ENCODE measurements around the gene YEATS2. TPM values are rescaled to one million over a fixed set of nuclear protein-coding genes. Genes with fewer than 3 reads are reported as not detected.

YEATS2 gene
- total RNA-seq, 1 donor from 2014 or later: 61.9 TPM

- no peak overlapping the region for H3K4me3 Mint-ChIP-seq
- H3K4me1 Mint-ChIP-seq: peaks cover 7% of the 10 kb centered on the region
- H3K27me3 Mint-ChIP-seq (ENCODE audit: low read depth): no peaks in the 10 kb centered on the region
- no peaks in the 10 kb centered on the region for H3K9me3 Mint-ChIP-seq
- H3K27ac Mint-ChIP-seq (ENCODE audit: unreplicated experiment): no peak overlapping the region
- H3K36me3 Mint-ChIP-seq (ENCODE audit: low read depth): peaks cover 26% of the 10 kb centered on the region
- no peak for DNase-seq (ENCODE audit: low read depth, low spot score)
- no peak for TF ChIP-seq CTCF (conservative IDR thresholded peaks at IDR 0.05)
Observed at GRCh38 chr3:183815563-183815940, 118.0 kb downstream of the YEATS2 start.

DNA sequence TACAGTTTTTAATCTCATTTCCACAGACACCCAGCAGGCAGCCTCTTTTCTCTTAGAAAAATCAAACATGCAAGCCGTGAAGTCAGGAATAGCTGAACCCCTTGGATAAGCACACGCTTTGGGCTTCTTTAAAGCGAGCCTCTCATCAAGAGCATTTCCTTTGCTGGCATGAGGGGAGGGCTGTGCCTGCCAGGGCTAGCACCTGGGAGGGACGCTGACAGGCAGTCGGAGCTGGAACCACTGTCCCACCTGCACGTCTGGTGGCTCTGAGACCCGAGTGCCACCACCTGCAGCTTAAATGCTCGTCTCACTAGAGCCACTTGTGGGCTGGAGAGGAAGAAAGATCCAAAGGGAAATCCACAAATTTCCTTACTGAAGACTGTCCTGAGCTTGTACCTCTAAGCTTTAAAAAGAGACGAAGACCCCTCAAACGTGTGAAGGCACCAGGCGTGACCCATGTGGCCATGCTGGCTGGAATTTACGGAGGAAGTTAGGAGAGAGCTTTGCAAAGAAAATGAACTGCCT lies 118.4 kb downstream of the YEATS2 start:
- H3K36me3 Mint-ChIP-seq (ENCODE audit: low read depth): peaks cover 24% of the 10 kb centered on the region
- H3K27ac Mint-ChIP-seq (ENCODE audit: unreplicated experiment): peak overlapping the region; percentile 5
- no peaks in the 10 kb centered on the region for H3K9me3 Mint-ChIP-seq
- no peak overlapping the region for H3K4me3 Mint-ChIP-seq
- H3K27me3 Mint-ChIP-seq (ENCODE audit: low read depth): no peaks in the 10 kb centered on the region
- DNase-seq (ENCODE audit: low read depth, low spot score): no peak
- H3K4me1 Mint-ChIP-seq: peaks cover 7% of the 10 kb centered on the region
- no peak for TF ChIP-seq CTCF (conservative IDR thresholded peaks at IDR 0.05)

DNA sequence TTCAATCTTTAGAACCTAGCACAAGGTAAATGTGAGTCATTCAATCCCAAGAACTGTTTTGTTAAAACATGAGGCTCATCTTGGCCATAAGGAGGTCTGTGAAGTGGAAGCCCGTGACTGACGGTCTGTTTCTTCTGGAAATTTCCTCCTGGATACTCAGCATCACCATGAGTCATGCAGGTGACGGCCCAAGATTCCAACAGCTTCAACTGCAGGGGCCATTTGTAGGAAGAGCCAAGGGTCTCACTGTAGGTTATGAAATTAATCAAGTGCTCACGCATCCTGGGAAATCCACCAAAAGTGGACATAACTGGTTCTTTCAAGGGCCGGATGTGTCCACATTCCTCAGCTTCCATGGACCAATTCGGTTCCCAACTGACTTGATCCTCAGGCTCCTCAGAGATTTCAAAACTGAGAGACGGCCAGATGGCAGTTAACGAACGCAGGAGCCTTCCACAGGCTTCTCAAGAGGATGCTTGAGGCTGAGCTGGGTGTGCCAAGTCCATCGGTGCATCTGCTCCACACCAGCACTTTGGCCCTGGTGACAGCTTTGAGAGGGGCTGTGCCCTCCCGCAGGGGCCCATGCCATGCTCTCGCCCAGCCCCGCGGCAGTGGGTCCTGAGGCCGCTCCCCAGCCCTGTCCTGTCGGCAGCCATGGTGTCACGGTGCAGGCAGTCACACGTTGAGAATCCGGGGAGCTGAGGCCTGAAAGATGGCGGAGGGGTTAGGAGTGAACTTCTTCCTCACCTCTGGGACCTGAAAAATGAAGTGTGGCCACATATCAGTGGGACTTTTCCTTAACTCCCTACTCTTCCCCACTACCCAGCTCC lies 119.3 kb downstream of the YEATS2 start:
- H3K36me3 Mint-ChIP-seq (ENCODE audit: low read depth): peaks cover 25% of the 10 kb centered on the region
- no peak for TF ChIP-seq CTCF (conservative IDR thresholded peaks at IDR 0.05)
- DNase-seq (ENCODE audit: low read depth, low spot score): no peak
- H3K4me1 Mint-ChIP-seq: peaks cover 7% of the 10 kb centered on the region
- no peak overlapping the region for H3K27ac Mint-ChIP-seq (ENCODE audit: unreplicated experiment)
- H3K27me3 Mint-ChIP-seq (ENCODE audit: low read depth): no peaks in the 10 kb centered on the region
- no peaks in the 10 kb centered on the region for H3K9me3 Mint-ChIP-seq
- H3K4me3 Mint-ChIP-seq: peak overlapping the region; percentile 29

DNA sequence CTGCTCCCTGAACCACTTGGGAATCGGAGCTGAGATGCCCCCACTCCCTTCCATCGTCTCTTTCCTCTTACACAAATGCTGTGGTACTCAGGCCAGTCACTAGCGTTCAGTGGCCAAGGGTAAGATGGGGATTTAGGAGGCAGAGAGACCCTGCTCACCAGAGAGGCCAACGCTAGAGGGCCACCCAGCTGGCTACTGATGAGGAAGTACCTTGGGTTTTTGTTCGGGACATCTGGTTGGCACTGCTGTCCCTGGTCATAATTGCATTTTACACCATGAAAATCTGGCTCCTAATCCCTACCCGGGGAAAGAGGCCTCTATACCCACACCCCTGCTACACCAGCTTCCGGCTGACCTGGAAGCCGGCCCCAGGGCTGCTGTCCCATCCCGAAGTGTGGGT lies 120.0 kb downstream of the YEATS2 start:
- Mint-ChIP-seq H3K27me3 (ENCODE audit: low read depth) (peaks cover 3% of the 10 kb centered on the region), H3K9me3 (no peaks in the 10 kb centered on the region), H3K27ac (ENCODE audit: unreplicated experiment) (no peak overlapping the region), H3K36me3 (ENCODE audit: low read depth) (peaks cover 26% of the 10 kb centered on the region), H3K4me3 (peak overlapping the region; percentile 29), H3K4me1 (peaks cover 12% of the 10 kb centered on the region)
- DNase-seq (ENCODE audit: low read depth, low spot score): no peak
- TF ChIP-seq CTCF (conservative IDR thresholded peaks at IDR 0.05): no peak

GRCh38 chr3:183818041-183818620 lies 120.5 kb downstream of the YEATS2 start:
- no peak for DNase-seq (ENCODE audit: low read depth, low spot score)
- no peak overlapping the region for H3K27ac Mint-ChIP-seq (ENCODE audit: unreplicated experiment)
- H3K4me3 Mint-ChIP-seq: peak overlapping the region; percentile 51
- no peak for TF ChIP-seq CTCF (conservative IDR thresholded peaks at IDR 0.05)
- H3K4me1 Mint-ChIP-seq: peaks cover 8% of the 10 kb centered on the region
- H3K9me3 Mint-ChIP-seq: no peaks in the 10 kb centered on the region
- H3K27me3 Mint-ChIP-seq (ENCODE audit: low read depth): peaks cover 3% of the 10 kb centered on the region
- peaks cover 21% of the 10 kb centered on the region for H3K36me3 Mint-ChIP-seq (ENCODE audit: low read depth)
